Neural cell (in vitro differentiated cells): ENCODE results near the gene ERBB4. TPM values are rescaled to one million over a fixed set of nuclear protein-coding genes. Genes with fewer than 3 reads are reported as not detected.

ENCODE experiments used
- H2AFZ ChIP-seq: fragments of 200-600, 300-800 bp; sonication (generic), shearing (Covaris generic); 2 replicates; pipeline ENCODE4 v1.6.0; 2014; ENCODE audit warnings: low read depth, mild to moderate bottlenecking, antibody characterized with exemption, low read length, moderate library complexity
- H3F3A ChIP-seq: fragments of 200-600 bp; shearing (Covaris generic); 2 replicates; pipeline ENCODE4 v1.6.1; 2016; ENCODE audit warnings: mild to moderate bottlenecking, moderate library complexity, mixed read lengths, antibody characterized with exemption, low read length; ENCODE audit not compliant: insufficient read depth, poor library complexity, severe bottlenecking
- H3K27ac ChIP-seq: fragments of 200-600, 300-800 bp; sonication (generic), shearing (Covaris generic); 2 replicates; pipeline ENCODE4 v1.5.1; 2014; ENCODE audit warnings: mild to moderate bottlenecking, low read length, moderate library complexity
- H3K27me3 ChIP-seq: fragments of 300-800, 200-600 bp; sonication (generic), shearing (Covaris generic); 2 replicates; pipeline ENCODE4 v1.6.0; 2014; ENCODE audit warnings: mild to moderate bottlenecking, low read depth, low read length, moderate library complexity; ENCODE audit not compliant: insufficient read depth
- H3K36me3 ChIP-seq: fragments of 300-800, 200-600 bp; sonication (generic), shearing (Covaris generic); 2 replicates; pipeline ENCODE4 v1.5.1; 2014; ENCODE audit warnings: mild to moderate bottlenecking, antibody characterized with exemption, low read length, moderate library complexity; ENCODE audit not compliant: insufficient read depth
- H3K4me2 ChIP-seq: fragments of 300-800, 200-600 bp; sonication (generic), shearing (Covaris generic); 2 replicates; pipeline ENCODE4 v1.6.0; 2014; ENCODE audit warnings: mild to moderate bottlenecking, low read length
- H3K4me3 ChIP-seq: fragments of 300-800, 200-600 bp; sonication (generic), shearing (Covaris generic); 2 replicates; pipeline ENCODE4 v1.5.1; 2014; ENCODE audit warnings: mild to moderate bottlenecking, low read length, moderate library complexity
- H3K79me2 ChIP-seq: fragments of 200-600 bp; shearing (Covaris generic); replicated peaks from 2 replicates; pipeline ENCODE4 v1.6.0; 2014; ENCODE audit warnings: mild to moderate bottlenecking, low read length, moderate library complexity; ENCODE audit not compliant: insufficient read depth
- H3K9ac ChIP-seq: fragments of 300-800, 200-600 bp; sonication (generic), shearing (Covaris generic); 2 replicates; pipeline ENCODE4 v1.6.1; 2016; ENCODE audit warnings: mild to moderate bottlenecking, low read length, mixed read lengths
- H3K9me2 ChIP-seq: fragments of 200-600 bp; shearing (Covaris generic); 2 replicates; pipeline ENCODE4 v1.6.1; 2016; ENCODE audit warnings: mild to moderate bottlenecking, low read length, mixed read lengths; ENCODE audit not compliant: insufficient read depth
- H3K9me3 ChIP-seq: fragments of 200-600, 300-800 bp; sonication (generic), shearing (Covaris generic); 2 replicates; pipeline ENCODE4 v1.6.1; 2016; ENCODE audit warnings: mild to moderate bottlenecking, mixed run types, low read length, moderate library complexity, mixed read lengths
- H4K20me1 ChIP-seq: fragments of 200-600 bp; shearing (Covaris generic); 2 replicates; pipeline ENCODE4 v1.6.1; 2016; ENCODE audit warnings: mild to moderate bottlenecking, mixed run types; ENCODE audit not compliant: insufficient read depth
- CTCF ChIP-seq: fragments of 450-650 bp; IDR thresholded peaks from 2 replicates; pipeline ENCODE4 v1.5.1; 2014; ENCODE audit warnings: antibody characterized with exemption, mild to moderate bottlenecking, moderate library complexity; ENCODE audit not compliant: poor library complexity, severe bottlenecking
- EP300 ChIP-seq: fragments of 450-650 bp; conservative IDR thresholded peaks from 2 replicates; pipeline ENCODE4 v1.6.1; 2014; ENCODE audit warnings: antibody characterized with exemption, mild to moderate bottlenecking, moderate library complexity; ENCODE audit not compliant: poor library complexity, severe bottlenecking
- EZH2 ChIP-seq: fragments of 200-600, 300-800 bp; shearing (Covaris generic), sonication (generic); IDR thresholded peaks from 2 replicates; pipeline ENCODE4 v1.6.1; 2014; ENCODE audit warnings: antibody characterized with exemption, low read length, borderline replicate concordance, mild to moderate bottlenecking; ENCODE audit not compliant: insufficient read depth, poor library complexity, severe bottlenecking
- MXI1 ChIP-seq: fragments of 450-650 bp; conservative IDR thresholded peaks from 2 replicates; pipeline ENCODE4 v1.6.1; 2014; ENCODE audit warnings: antibody characterized with exemption, mild to moderate bottlenecking; ENCODE audit not compliant: poor library complexity, severe bottlenecking
- POLR2AphosphoS5 ChIP-seq: IDR thresholded peaks from 2 replicates; pipeline ENCODE4 v1.6.1; 2012
- RAD21 ChIP-seq: fragments of 450-650 bp; conservative IDR thresholded peaks from 2 replicates; pipeline ENCODE4 v1.6.1; 2014; ENCODE audit warnings: antibody characterized with exemption, mild to moderate bottlenecking, moderate library complexity
- REST ChIP-seq: IDR thresholded peaks from 2 replicates; pipeline ENCODE4 v1.6.1; 2012; ENCODE audit warnings: borderline replicate concordance
- SMC3 ChIP-seq: fragments of 450-650 bp; conservative IDR thresholded peaks from 2 replicates; pipeline ENCODE4 v1.6.1; 2014; ENCODE audit warnings: antibody characterized with exemption, mild to moderate bottlenecking, moderate library complexity; ENCODE audit not compliant: poor library complexity
- TAF1 ChIP-seq: IDR thresholded peaks from 2 replicates; pipeline ENCODE4 v1.6.1; 2012; ENCODE audit warnings: low read depth
- polyA plus RNA-seq: library from polyadenylated mRNA; depleted of rRNA; stranded (reverse); fragments of >200 nt; gene quantifications from 2 replicates; pipeline ENCODE4 v1.2.3, GENCODE V29; 2014

ERBB4 gene
- polyA plus RNA-seq, 1 donor from 2014 or later, result 0.69 TPM

DNA sequence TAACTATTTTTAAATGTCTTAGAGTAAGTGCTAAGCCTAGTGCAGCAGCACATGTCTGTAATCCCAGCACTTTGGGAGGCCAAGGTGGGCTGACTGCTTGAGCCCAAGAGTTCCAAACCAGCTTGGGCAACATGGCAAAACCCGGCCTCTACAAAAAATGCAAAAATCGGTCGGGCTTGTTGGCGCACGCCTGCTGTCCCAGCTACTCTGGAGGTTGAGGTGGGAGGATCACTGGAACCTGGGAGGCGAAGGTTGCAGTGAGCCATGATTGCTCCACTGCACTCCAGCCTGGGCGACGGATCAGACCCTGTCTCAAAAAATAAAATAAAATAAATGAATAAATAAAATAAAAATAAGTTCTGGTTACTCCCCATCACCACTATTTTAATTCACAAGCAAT, 783.4 kb downstream of the ERBB4 start:
- Histone ChIP-seq H3K4me3 (no peak overlapping the region), H3K9ac (no peak overlapping the region), H3K27me3 (no peaks in the 10 kb centered on the region), H3F3A (no peaks in the 10 kb centered on the region), H3K9me2 (no peaks in the 10 kb centered on the region), H4K20me1 (no peaks in the 10 kb centered on the region), H3K9me3 (no peaks in the 10 kb centered on the region), H3K4me2 (no peak overlapping the region), H3K27ac (no peak overlapping the region), H2AFZ (no peak overlapping the region), H3K36me3 (no peaks in the 10 kb centered on the region), H3K79me2 (no peaks in the 10 kb centered on the region)
- no peak for TF ChIP-seq EZH2

GRCh38 chr2:211751848-211752247, 786.8 kb downstream of the ERBB4 start:
- H3K9ac ChIP-seq, result no peak overlapping the region
- no peaks in the 10 kb centered on the region for H3K36me3 ChIP-seq
- no peaks in the 10 kb centered on the region for H3K27me3 ChIP-seq
- H3K4me2 ChIP-seq, result no peak overlapping the region
- H3K4me3 ChIP-seq, result no peak overlapping the region
- no peaks in the 10 kb centered on the region for H3K79me2 ChIP-seq
- no peaks in the 10 kb centered on the region for H4K20me1 ChIP-seq
- no peaks in the 10 kb centered on the region for H3K9me2 ChIP-seq
- TF ChIP-seq CTCF, result no peak
- TF ChIP-seq EP300, result no peak
- TF ChIP-seq RAD21, result no peak
- TF ChIP-seq POLR2AphosphoS5, result no peak
- no peak for TF ChIP-seq EZH2
- TF ChIP-seq MXI1, result no peak
- no peak for TF ChIP-seq SMC3
- TF ChIP-seq REST, result no peak
- no peak overlapping the region for H2AFZ ChIP-seq
- H3F3A ChIP-seq, result no peaks in the 10 kb centered on the region
- H3K9me3 ChIP-seq, result no peaks in the 10 kb centered on the region
- H3K27ac ChIP-seq, result no peak overlapping the region

GRCh38 chr2:211748339-211748738, 790.3 kb downstream of the ERBB4 start:
- H3K9me3 ChIP-seq, result no peaks in the 10 kb centered on the region
- H3K79me2 ChIP-seq, result no peaks in the 10 kb centered on the region
- H3K27me3 ChIP-seq, result peaks cover 5% of the 10 kb centered on the region
- H3K9me2 ChIP-seq, result no peaks in the 10 kb centered on the region
- no peaks in the 10 kb centered on the region for H3K36me3 ChIP-seq
- H3F3A ChIP-seq, result no peaks in the 10 kb centered on the region
- H3K4me2 ChIP-seq, result no peak overlapping the region
- TF ChIP-seq RAD21 (no peak), EZH2 (no peak), MXI1 (no peak), REST (no peak), SMC3 (no peak), POLR2AphosphoS5 (no peak), TAF1 (no peak), EP300 (no peak), CTCF (no peak)
- H2AFZ ChIP-seq, result no peak overlapping the region
- H3K4me3 ChIP-seq, result no peak overlapping the region
- H3K27ac ChIP-seq, result no peak overlapping the region
- H4K20me1 ChIP-seq, result no peaks in the 10 kb centered on the region
- no peak overlapping the region for H3K9ac ChIP-seq
